Astrocyte (in vitro differentiated cells and primary cell): ENCODE measurements around the gene LIN7A. TPM values are rescaled to one million over a fixed set of nuclear protein-coding genes. Genes with fewer than 3 reads are reported as not detected.

Source experiments
- DNase-seq: peaks from one replicate; pipeline ENCODE4 v3.0.0-alpha.2; 2010; ENCODE audit warnings: low read depth
- FAIRE-seq: peaks from 2 replicates; lab custom pipeline; 2011; peaks lifted over from hg19 to GRCh38; lab: Jason Lieb, UNC
- H2AFZ ChIP-seq: 2 replicates; pipeline ENCODE4 v1.6.0; 2012; ENCODE audit warnings: low read depth, low read length, inconsistent platforms
- H3K27ac ChIP-seq: 2 replicates; pipeline ENCODE4 v1.5.1; 2011; ENCODE audit warnings: low read depth, low read length, inconsistent platforms
- H3K27me3 ChIP-seq: 2 replicates; pipeline ENCODE4 v1.6.0; 2011; ENCODE audit warnings: low read length, inconsistent platforms; ENCODE audit not compliant: insufficient read depth
- H3K36me3 ChIP-seq: 2 replicates; pipeline ENCODE4 v1.5.1; 2011; ENCODE audit warnings: low read length, inconsistent platforms; ENCODE audit not compliant: insufficient read depth
- H3K4me1 ChIP-seq: 2 replicates; pipeline ENCODE4 v1.5.1; 2011; ENCODE audit warnings: low read length, inconsistent platforms; ENCODE audit not compliant: insufficient read depth
- H3K4me2 ChIP-seq: 2 replicates; pipeline ENCODE4 v1.6.0; 2012; ENCODE audit warnings: low read length, inconsistent platforms
- H3K4me3 ChIP-seq: 2 replicates; pipeline ENCODE4 v1.5.1; 2011; ENCODE audit warnings: low read depth, mild to moderate bottlenecking, low read length, inconsistent platforms; ENCODE audit not compliant: insufficient read depth
- H3K79me2 ChIP-seq: 2 replicates; pipeline ENCODE4 v1.6.0; 2012; ENCODE audit warnings: mild to moderate bottlenecking, low read length, inconsistent platforms; ENCODE audit not compliant: insufficient read depth
- H3K9ac ChIP-seq: 2 replicates; pipeline ENCODE4 v1.6.0; 2012; ENCODE audit warnings: mild to moderate bottlenecking, low read length, inconsistent platforms
- H3K9me3 ChIP-seq: 2 replicates; pipeline ENCODE4 v1.5.1; 2012; ENCODE audit warnings: low read depth, mild to moderate bottlenecking, low read length, inconsistent platforms; ENCODE audit not compliant: insufficient read depth
- H4K20me1 ChIP-seq: 2 replicates; pipeline ENCODE4 v1.6.0; 2012; ENCODE audit warnings: low read length, inconsistent platforms; ENCODE audit not compliant: insufficient read depth
- H3K27ac Mint-ChIP-seq: one replicate; pipeline ENCODE4 v1.8.0; 2021; ENCODE audit warnings: mild to moderate bottlenecking, mixed read lengths; ENCODE audit not compliant: unreplicated experiment
- H3K27me3 Mint-ChIP-seq: one replicate; pipeline ENCODE4 v1.8.0; 2021; ENCODE audit warnings: low read depth, mixed read lengths; ENCODE audit not compliant: unreplicated experiment
- H3K36me3 Mint-ChIP-seq: one replicate; pipeline ENCODE4 v1.8.0; 2021; ENCODE audit warnings: low read depth, mixed read lengths; ENCODE audit not compliant: unreplicated experiment
- H3K4me1 Mint-ChIP-seq: one replicate; pipeline ENCODE4 v1.8.0; 2021; ENCODE audit warnings: low read depth, mixed read lengths; ENCODE audit not compliant: unreplicated experiment
- H3K4me3 Mint-ChIP-seq: one replicate; pipeline ENCODE4 v1.8.0; 2021; ENCODE audit warnings: mild to moderate bottlenecking, moderate library complexity, mixed read lengths; ENCODE audit not compliant: unreplicated experiment
- H3K9me3 Mint-ChIP-seq: one replicate; pipeline ENCODE4 v1.8.0; 2021; ENCODE audit warnings: mild to moderate bottlenecking, mixed read lengths; ENCODE audit not compliant: unreplicated experiment
- CTCF ChIP-seq: IDR thresholded peaks from 2 replicates; pipeline ENCODE4 v1.5.1; 2011; ENCODE audit warnings: low read depth, mild to moderate bottlenecking, inconsistent platforms, low read length, moderate library complexity; ENCODE audit not compliant: insufficient read depth
- EZH2 ChIP-seq: IDR thresholded peaks from 2 replicates; pipeline ENCODE4 v1.6.1; 2012; ENCODE audit warnings: mild to moderate bottlenecking, low read length, inconsistent platforms; ENCODE audit not compliant: insufficient read depth
- microRNA-seq: library from miRNA; unstranded; fragments of <30 nt; microRNA quantifications from one replicate; pipeline ENCODE4 v1.2.0, GENCODE V29; 2020
- total RNA-seq: library from RNA; stranded (reverse); gene quantifications from 2 replicates; pipeline ENCODE4 v1.2.1, GENCODE V29; 2021

The LIN7A gene
- total RNA-seq, 1 donor from 2014 or later = 1.6 TPM

- H3K4me1 ChIP-seq = no peaks in the 10 kb centered on the region
- Mint-ChIP-seq H3K9me3 (no peaks in the 10 kb centered on the region), H3K4me3 (no peak overlapping the region), H3K27me3 (no peaks in the 10 kb centered on the region), H3K4me1 (peaks cover 2% of the 10 kb centered on the region), H3K36me3 (no peaks in the 10 kb centered on the region), H3K27ac (no peak overlapping the region)
- no peaks in the 10 kb centered on the region for H3K27me3 ChIP-seq
- H3K9me3 ChIP-seq = no peaks in the 10 kb centered on the region
- H3K4me3 ChIP-seq = no peak overlapping the region
- no peak for FAIRE-seq
- no peak overlapping the region for H3K4me2 ChIP-seq
- no peaks in the 10 kb centered on the region for H4K20me1 ChIP-seq
- no peak overlapping the region for H3K9ac ChIP-seq
- no peak overlapping the region for H2AFZ ChIP-seq
- no peak for DNase-seq
- H3K36me3 ChIP-seq = no peaks in the 10 kb centered on the region
- TF ChIP-seq CTCF (no peak), EZH2 (no peak)
- H3K79me2 ChIP-seq = no peaks in the 10 kb centered on the region
- H3K27ac ChIP-seq = no peak overlapping the region
Measured at GRCh38 chr12:80747800-80748199, 189.9 kb downstream of the LIN7A start.

GRCh38 chr12:80745851-80746505, 191.8 kb downstream of the LIN7A start:
- Histone ChIP-seq H3K27me3 (no peaks in the 10 kb centered on the region), H3K36me3 (no peaks in the 10 kb centered on the region), H3K4me2 (no peak overlapping the region), H3K9ac (no peak overlapping the region), H3K4me3 (no peak overlapping the region), H4K20me1 (no peaks in the 10 kb centered on the region), H3K9me3 (no peaks in the 10 kb centered on the region), H3K79me2 (no peaks in the 10 kb centered on the region), H2AFZ (no peak overlapping the region), H3K4me1 (no peaks in the 10 kb centered on the region), H3K27ac (no peak overlapping the region)
- no peaks in the 10 kb centered on the region for H3K9me3 Mint-ChIP-seq
- no peak for TF ChIP-seq CTCF
- TF ChIP-seq EZH2 = no peak
- no peak overlapping the region for H3K27ac Mint-ChIP-seq
- H3K4me3 Mint-ChIP-seq = no peak overlapping the region
- no peak for FAIRE-seq
- no peaks in the 10 kb centered on the region for H3K27me3 Mint-ChIP-seq
- H3K4me1 Mint-ChIP-seq = no peaks in the 10 kb centered on the region
- H3K36me3 Mint-ChIP-seq = no peaks in the 10 kb centered on the region
- no peak for DNase-seq

Small RNA genes lying within 50 kb of the gene (microRNA-seq; reads per million reads assigned to microRNA genes)
- gene MIR617 (not detected), gene MIR618 (1.4 reads per million)

Other genes with a start within 250 kb of the LIN7A start
- gene MYF6, start 230.3 kb downstream of the LIN7A start, total RNA-seq = not detected in 2 replicates
- gene MYF5, start 221.0 kb downstream of the LIN7A start, total RNA-seq = not detected in 2 replicates
- gene ACSS3, start 140.1 kb upstream of the LIN7A start, total RNA-seq = 13.9 and 16.8 TPM in 2 replicates